CD14-positive monocyte (primary cell): ENCODE data around the gene S100A16. TPM values are rescaled to one million over a fixed set of nuclear protein-coding genes. Genes with fewer than 3 reads are reported as not detected.

Source experiments
- DNase-seq, 3 donors: peaks; one replicate each; pipeline ENCODE4 v3.0.0-alpha.2; 2011 to 2022
- H2AFZ ChIP-seq: 2 replicates; pipeline ENCODE4 v1.6.0; 2012; ENCODE audit warnings: mild to moderate bottlenecking, low read depth, low read length, inconsistent platforms; ENCODE audit not compliant: insufficient read depth, poor library complexity, severe bottlenecking
- H3K27ac ChIP-seq, 2 donors: 1 replicate in 1 of 2; 2 replicates in 1 of 2; pipeline ENCODE4 v1.5.1; 2012 to 2013; ENCODE audit warnings: low read length in 2 of 2, control low read depth in 1 of 2, inconsistent platforms in 1 of 2, low read depth in 1 of 2, mild to moderate bottlenecking in 1 of 2
- H3K27me3 ChIP-seq, 2 donors: one replicate each; pipeline versions ENCODE4 v1.6.0 to v1.6.1; 2011 to 2013; ENCODE audit warnings: low read length in 2 of 2; ENCODE audit not compliant: control insufficient read depth in 2 of 2, insufficient read depth in 2 of 2
- H3K36me3 ChIP-seq, 2 donors: replicated peaks in 1 of 2; 1 replicate in 1 of 2; 2 replicates in 1 of 2; pipeline versions ENCODE4 v1.5.1 to v1.6.1; 2012 to 2013; ENCODE audit warnings: low read length in 2 of 2, control low read depth in 1 of 2, inconsistent platforms in 1 of 2, mild to moderate bottlenecking in 1 of 2; ENCODE audit not compliant: insufficient read depth in 2 of 2, control insufficient read depth in 1 of 2
- H3K4me1 ChIP-seq, 2 donors: 1 replicate in 1 of 2; 2 replicates in 1 of 2; pipeline versions ENCODE4 v1.5.1 to v1.6.1; 2012 to 2013; ENCODE audit warnings: low read length in 2 of 2, control low read depth in 1 of 2, inconsistent platforms in 1 of 2, mild to moderate bottlenecking in 1 of 2, moderate library complexity in 1 of 2; ENCODE audit not compliant: insufficient read depth in 2 of 2, control insufficient read depth in 1 of 2
- H3K4me2 ChIP-seq: replicated peaks from 2 replicates; pipeline ENCODE3; 2012; ENCODE audit warnings: low read length, moderate library complexity, mild to moderate bottlenecking; ENCODE audit not compliant: poor library complexity, severe bottlenecking; ENCODE audit errors: extremely low read depth
- H3K4me3 ChIP-seq, 3 experiments: fragments of 200-600 bp in 1 of 3; sonication (generic) in 1 of 3; replicated peaks in 1 of 3; 1 replicate in 2 of 3; 2 replicates in 1 of 3; pipeline ENCODE4 v1.5.1; 2011 to 2013; ENCODE audit warnings: low read length in 3 of 3, mild to moderate bottlenecking in 3 of 3, control low read depth in 2 of 3, low read depth in 2 of 3, inconsistent platforms in 1 of 3, moderate library complexity in 1 of 3
- H3K79me2 ChIP-seq: 2 replicates; pipeline ENCODE4 v1.6.0; 2012; ENCODE audit warnings: mild to moderate bottlenecking, control low read depth, inconsistent platforms, low read length, moderate library complexity; ENCODE audit not compliant: insufficient read depth
- H3K9ac ChIP-seq: 2 replicates; pipeline ENCODE4 v1.6.0; 2017; ENCODE audit warnings: low read length, mild to moderate bottlenecking; ENCODE audit not compliant: insufficient read depth, poor library complexity, severe bottlenecking
- H3K9me3 ChIP-seq, 2 donors: replicated peaks in 1 of 2; 1 replicate in 1 of 2; 2 replicates in 1 of 2; pipeline versions ENCODE4 v1.5.1 to v1.6.1; 2012 to 2013; ENCODE audit warnings: low read length in 2 of 2, control low read depth in 1 of 2; ENCODE audit not compliant: control insufficient read depth in 1 of 2, insufficient read depth in 1 of 2
- H4K20me1 ChIP-seq: 2 replicates; pipeline ENCODE4 v1.6.0; 2012; ENCODE audit warnings: mild to moderate bottlenecking, low read length, control low read depth, moderate library complexity; ENCODE audit not compliant: insufficient read depth
- H3K27ac Mint-ChIP-seq, 7 donors: one replicate each; pipeline ENCODE4 v1.8.0; 2020; ENCODE audit warnings: mild to moderate bottlenecking in 7 of 7, mixed read lengths in 7 of 7, moderate library complexity in 6 of 7, inconsistent platforms in 2 of 7
- H3K27me3 Mint-ChIP-seq, 3 donors: one replicate each; pipeline ENCODE4 v1.8.0; 2021 to 2022; ENCODE audit warnings: low read depth in 3 of 3, mild to moderate bottlenecking in 3 of 3, mixed read lengths in 3 of 3, moderate library complexity in 3 of 3, inconsistent platforms in 1 of 3
- H3K36me3 Mint-ChIP-seq, 2 donors: one replicate each; pipeline ENCODE4 v1.8.0; 2020; ENCODE audit warnings: mixed read lengths in 2 of 2, inconsistent platforms in 1 of 2, mild to moderate bottlenecking in 1 of 2
- H3K4me1 Mint-ChIP-seq: one replicate; pipeline ENCODE4 v1.8.0; 2020; ENCODE audit warnings: mild to moderate bottlenecking, mixed read lengths
- H3K4me3 Mint-ChIP-seq, 2 donors: one replicate each; pipeline ENCODE4 v1.8.0; 2020; ENCODE audit warnings: mild to moderate bottlenecking in 2 of 2, mixed read lengths in 2 of 2, moderate library complexity in 1 of 2
- H3K9me3 Mint-ChIP-seq, 7 donors: one replicate each; pipeline ENCODE4 v1.8.0; 2020 to 2022; ENCODE audit warnings: mixed read lengths in 7 of 7, mild to moderate bottlenecking in 6 of 7, moderate library complexity in 6 of 7, inconsistent platforms in 2 of 7
- CTCF ChIP-seq: fragments of 200-600 bp; IDR thresholded peaks from one replicate; pipeline ENCODE4 v1.8.0; 2022; ENCODE audit warnings: antibody characterized with exemption, mild to moderate bottlenecking
- WGBS: methylation state at CpG from one replicate; pipeline ENCODE4 v1.1.5; 2013; ENCODE audit warnings: missing lambda C conversion rate; ENCODE audit not compliant: insufficient coverage; 5-methylcytosine and 5-hydroxymethylcytosine counted together
- intact Hi-C, 2 donors: fragments of 100-400 bp; cut with micrococcal nuclease; formaldehyde crosslinking; loops; one replicate each; pipeline versions ENCODE4 v1.15.0 to v1.15.1; 2023
- polyA plus RNA-seq, 3 donors: library from polyadenylated mRNA; depleted of rRNA in 1 of 3; unstranded in 2 of 3; stranded (reverse) in 1 of 3; fragments of 300-500 nt in 2 of 3; fragments of >200 nt in 1 of 3; fragmentation: Illumina TruSeq in 2 of 3; gene quantifications; 1 replicate in 2 of 3; 2 replicates in 1 of 3; pipeline ENCODE4 v1.2.3, GENCODE V29; 2012 to 2021

S100A16 gene
- polyA plus RNA-seq, 3 donors = not detected

GRCh38 chr1:153571706-153572105 lies 41.2 kb downstream of the S100A16 start:
- Histone ChIP-seq H3K36me3 (no peaks in the 10 kb centered on the region), H3K27ac (peak overlapping the region; percentile 59 to 66), H3K4me2 (no peak overlapping the region), H3K4me1 (peaks cover 47% of the 10 kb centered on the region in 2 donors), H4K20me1 (no peaks in the 10 kb centered on the region), H3K4me3 (no peak overlapping the region), H3K79me2 (peaks cover 12% of the 10 kb centered on the region), H3K9me3 (no peaks in the 10 kb centered on the region), H2AFZ (no peak overlapping the region), H3K27me3 (no peaks in the 10 kb centered on the region), H3K9ac (no peak overlapping the region)
- TF ChIP-seq CTCF = no peak
- intact Hi-C loops = loop anchor here (10.0 kb wide), 2 partner anchors 53 to 207 kb away; partner anchors contain the start of genes S100A1 (in 1 of the 2) and S100A13 (in 1 of the 2)
- H3K27ac Mint-ChIP-seq = peak overlapping the region in 6 of 7 donors; percentile 19 to 90 (median 80)
- WGBS = 60% methylated on average over 3 of the region's 7 CpGs
- no peak overlapping the region for H3K4me3 Mint-ChIP-seq
- H3K27me3 Mint-ChIP-seq = peaks cover 0 to 8% (median 2%) of the 10 kb centered on the region in 3 donors
- H3K9me3 Mint-ChIP-seq = peaks cover 0 to 3% (median 0%) of the 10 kb centered on the region in 7 donors
- peaks cover 48% of the 10 kb centered on the region for H3K4me1 Mint-ChIP-seq
- no peak for DNase-seq
- peaks cover 0 to 5% of the 10 kb centered on the region in 2 donors for H3K36me3 Mint-ChIP-seq

- Histone ChIP-seq H3K36me3 (no peaks in the 10 kb centered on the region), H3K27me3 (no peaks in the 10 kb centered on the region), H3K4me3 (no peak overlapping the region), H3K79me2 (peaks cover 13% of the 10 kb centered on the region), H2AFZ (no peak overlapping the region), H3K9ac (no peak overlapping the region), H4K20me1 (no peaks in the 10 kb centered on the region), H3K4me2 (no peak overlapping the region), H3K9me3 (no peaks in the 10 kb centered on the region), H3K27ac (no peak overlapping the region), H3K4me1 (peaks cover 54 to 55% of the 10 kb centered on the region in 2 donors)
- Mint-ChIP-seq H3K27me3 (peaks cover 0 to 8% (median 2%) of the 10 kb centered on the region in 3 donors), H3K9me3 (peaks cover 0 to 3% (median 0%) of the 10 kb centered on the region in 7 donors), H3K36me3 (peaks cover 0 to 5% of the 10 kb centered on the region in 2 donors), H3K4me1 (peaks cover 54% of the 10 kb centered on the region), H3K27ac (peak overlapping the region in 1 of 7 donors; percentile 73), H3K4me3 (no peak overlapping the region)
- TF ChIP-seq CTCF = no peak
- 100% methylated on average over 2 of the region's 5 CpGs for WGBS
- intact Hi-C loops = loop anchor here (10.0 kb wide), 2 partner anchors 54 to 206 kb away; partner anchors contain the start of genes S100A1 (in 1 of the 2) and S100A13 (in 1 of the 2)
- no peak for DNase-seq
Observed at GRCh38 chr1:153570874-153571273, 42.1 kb downstream of the S100A16 start.
